HCT116 (cell line): ENCODE data around the gene NTNG2.

Experiments used
- CTCF ChIP-seq, 3 experiments: fragments of 200-600 bp in 1 of 3; sonication (generic) in 1 of 3; IDR thresholded peaks in 2 of 3; conservative IDR thresholded peaks in 1 of 3; 2 replicates each; pipeline ENCODE4 v1.5.1; 2012 to 2017; ENCODE audit warnings: low read depth in 2 of 3, low read length in 2 of 3, antibody characterized with exemption in 1 of 3, borderline replicate concordance in 1 of 3, control low read depth in 1 of 3, mild to moderate bottlenecking in 1 of 3, mixed read lengths in 1 of 3, mixed run types in 1 of 3, moderate library complexity in 1 of 3; ENCODE audit not compliant: insufficient read depth in 1 of 3
- TCF7L2 ChIP-seq: IDR thresholded peaks from 2 replicates; pipeline ENCODE4 v1.7.0; 2011; ENCODE audit warnings: borderline replicate concordance, inconsistent platforms; ENCODE audit not compliant: insufficient read depth, insufficient read length; ENCODE audit errors: extremely low read depth
- YY1 ChIP-seq: IDR thresholded peaks from 2 replicates; pipeline ENCODE4 v1.6.1; 2011; ENCODE audit warnings: low read length, low read depth, moderate library complexity, mild to moderate bottlenecking; ENCODE audit not compliant: insufficient replicate concordance; ENCODE audit errors: extremely low read depth

GRCh38 chr9:132231019-132231701, 69.3 kb downstream of the NTNG2 start:
- no peak for TF ChIP-seq CTCF (IDR thresholded peaks at IDR 0.05 in 2 of 3, conservative IDR thresholded peaks at IDR 0.05 in 1 of 3; ENCODE audit: borderline replicate concordance in 1 of 3, insufficient read depth in 1 of 3, low read depth in 2 of 3, low read length in 2 of 3)
- no peak for TF ChIP-seq TCF7L2
- no peak for TF ChIP-seq YY1
